NCI-H2196 (cell line): ENCODE data around the gene MAN1B1.
A peak's percentile ranks its signal among the peaks of the same experiment; 100 is the strongest.

Experiments
- DNase-seq: peaks from one replicate; lab custom pipeline; 2025; ENCODE audit not compliant: unreplicated experiment; lab: John Stamatoyannopoulos, UW

MAN1B1 gene

DNA sequence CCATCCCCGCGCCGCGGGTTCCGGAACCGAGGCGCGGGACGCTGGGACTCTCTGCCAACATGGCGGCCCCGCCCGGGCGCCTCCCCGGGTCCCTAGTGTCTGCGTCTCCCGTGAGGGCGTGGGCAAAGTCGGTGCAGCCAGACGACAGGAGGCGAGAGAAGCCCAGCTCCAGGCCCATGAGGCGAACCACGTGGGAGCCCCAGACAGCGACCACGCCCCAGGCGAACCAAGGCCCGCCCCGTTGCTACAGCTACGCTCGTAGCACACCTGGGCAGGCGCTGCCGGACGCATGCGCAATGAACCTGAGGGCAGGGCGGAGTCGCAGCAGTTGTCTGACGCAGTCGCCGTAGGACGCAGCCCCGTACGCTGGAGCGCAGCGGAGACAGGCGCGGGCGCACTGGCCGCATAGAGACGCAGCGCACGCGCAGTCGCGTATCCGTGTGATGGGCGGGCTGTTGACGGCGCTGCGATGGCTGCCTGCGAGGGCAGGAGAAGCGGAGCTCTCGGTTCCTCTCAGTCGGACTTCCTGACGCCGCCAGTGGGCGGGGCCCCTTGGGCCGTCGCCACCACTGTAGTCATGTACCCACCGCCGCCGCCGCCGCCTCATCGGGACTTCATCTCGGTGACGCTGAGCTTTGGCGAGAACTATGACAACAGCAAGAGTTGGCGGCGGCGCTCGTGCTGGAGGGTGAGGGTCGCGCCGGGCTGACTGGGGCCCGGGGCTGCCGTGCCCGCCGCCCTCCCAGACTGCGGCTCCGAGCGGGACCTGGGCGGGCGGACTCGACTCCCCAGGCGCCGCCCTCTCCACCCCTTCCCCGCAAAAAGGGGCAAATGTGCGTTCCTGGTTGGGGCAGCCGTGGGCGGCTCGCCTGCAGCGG lies at the start of gene MAN1B1:
TSS of gene MAN1B1 (plus strand) at position 455 of the 878 bp plus-strand sequence. CDS start at position 470, 15 bp downstream.
- peak; percentile 99 for DNase-seq

DNA sequence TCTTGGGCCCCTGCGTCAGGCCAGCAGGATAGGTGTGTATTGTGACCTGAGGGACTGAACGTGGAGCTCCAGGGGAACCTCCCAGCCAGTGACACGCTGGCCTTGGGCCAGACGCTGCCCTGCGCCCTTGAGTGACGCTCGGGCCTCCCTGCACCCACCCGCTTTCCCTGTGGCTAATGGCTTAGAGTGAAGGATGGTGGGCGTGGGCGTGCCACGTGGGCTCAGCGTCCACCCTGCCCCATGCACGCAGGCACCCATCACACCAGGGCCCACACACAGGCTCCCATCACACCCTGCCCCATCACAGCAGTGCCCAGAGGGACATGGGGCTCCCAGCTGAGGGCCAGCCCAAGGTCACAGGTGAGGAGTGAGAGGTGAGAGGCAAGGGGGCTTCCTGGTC lies 49.8 kb upstream of the MAN1B1 start:
- DNase-seq: no peak

DNA sequence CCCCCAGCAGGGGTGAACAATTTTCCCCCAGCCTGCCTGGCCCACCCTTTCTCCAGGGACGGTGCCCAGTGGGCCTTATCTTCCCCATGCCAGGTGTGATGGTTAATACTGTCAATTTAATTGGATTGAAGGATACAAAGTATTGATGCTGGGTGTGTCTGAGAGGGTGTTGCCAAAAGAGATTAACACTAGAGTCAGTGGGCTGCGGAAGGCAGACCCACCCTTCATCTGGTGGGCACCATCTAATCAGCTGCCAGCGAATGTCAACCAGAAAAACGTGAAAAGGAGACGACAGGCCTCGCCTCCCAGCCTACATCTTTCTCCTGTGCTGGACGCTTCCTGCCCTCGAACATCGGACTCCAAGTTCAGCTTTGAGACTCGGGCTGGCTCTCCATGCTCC lies 49.3 kb upstream of the MAN1B1 start:
- DNase-seq: no peak

DNA sequence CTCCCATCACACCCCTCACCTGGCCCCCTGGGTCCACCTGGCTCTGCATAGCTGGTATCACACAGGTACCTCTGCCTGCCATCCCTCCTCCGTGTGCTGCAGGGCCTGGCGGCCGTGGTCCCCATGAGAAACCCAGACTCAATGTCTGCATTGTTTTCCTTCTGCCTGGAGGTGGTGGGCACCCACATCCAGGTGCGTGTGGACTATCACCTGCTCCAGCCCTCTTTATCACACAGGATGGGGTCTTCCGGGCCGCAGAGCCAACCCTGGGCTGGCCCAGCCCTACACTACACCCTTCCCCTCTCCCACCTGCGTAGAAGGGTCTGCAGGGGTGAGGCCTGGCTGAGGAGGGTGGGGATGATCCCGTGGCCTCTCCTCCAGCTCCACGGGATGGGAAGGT lies 47.9 kb upstream of the MAN1B1 start:
- no peak for DNase-seq

DNA sequence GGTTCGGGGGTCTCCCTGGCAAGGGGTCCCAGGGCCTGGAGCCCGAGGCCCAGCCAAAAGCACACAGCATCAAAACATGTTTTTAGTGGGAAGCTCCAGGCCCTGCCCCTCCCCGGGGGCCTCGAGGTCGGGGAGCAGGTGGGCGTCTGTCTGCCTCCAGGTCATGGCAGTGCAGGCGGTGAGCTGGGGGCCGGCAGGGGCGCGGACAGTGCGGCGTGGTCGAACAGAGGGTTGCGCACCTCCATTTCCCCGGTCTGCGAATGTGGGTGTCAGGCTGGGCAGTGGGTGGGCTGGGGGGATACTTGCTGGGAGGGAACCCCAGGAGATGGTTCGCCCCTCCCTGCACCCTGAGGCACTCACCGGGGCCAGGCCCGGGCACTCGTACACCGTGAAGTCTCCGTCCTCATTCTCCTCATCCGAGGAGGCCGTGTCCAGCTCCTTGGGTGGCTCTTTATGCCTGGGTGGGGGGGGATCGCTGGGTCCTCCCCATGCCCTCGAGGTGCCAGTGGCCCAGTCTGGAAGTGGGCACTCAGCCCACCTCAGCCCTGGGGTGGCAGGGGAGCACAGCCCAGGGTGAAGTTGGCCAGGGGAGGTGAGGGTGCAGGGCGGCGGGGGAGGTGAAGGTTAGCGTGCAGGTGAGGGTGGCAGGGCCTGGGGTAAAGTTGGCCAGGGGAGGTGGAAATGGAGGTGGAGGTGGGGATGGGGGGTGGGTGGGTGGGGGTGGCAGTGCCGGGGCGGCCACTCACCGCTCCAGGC lies 47.0 kb upstream of the MAN1B1 start:
- DNase-seq: no peak

DNA sequence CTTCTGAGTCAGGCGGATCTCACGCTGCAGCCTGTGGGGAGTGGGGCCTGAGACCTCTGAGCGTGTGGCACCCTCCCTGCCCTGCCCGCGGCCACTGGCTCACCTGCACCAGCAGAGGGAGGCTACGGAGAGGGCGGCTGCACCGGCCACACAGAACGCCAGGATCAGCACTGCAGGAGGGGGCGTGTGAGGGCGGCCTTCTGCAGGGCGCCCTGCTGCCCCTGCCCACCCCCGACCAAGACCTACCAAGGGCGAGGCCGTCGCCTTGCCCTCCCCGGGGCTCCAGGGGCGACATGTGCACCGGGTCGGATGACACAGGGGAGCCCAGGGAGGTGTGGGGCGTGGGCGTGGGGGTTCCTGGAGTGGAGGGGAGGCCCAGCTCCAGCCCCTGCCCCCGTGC lies 46.2 kb upstream of the MAN1B1 start:
- DNase-seq: no peak

DNA sequence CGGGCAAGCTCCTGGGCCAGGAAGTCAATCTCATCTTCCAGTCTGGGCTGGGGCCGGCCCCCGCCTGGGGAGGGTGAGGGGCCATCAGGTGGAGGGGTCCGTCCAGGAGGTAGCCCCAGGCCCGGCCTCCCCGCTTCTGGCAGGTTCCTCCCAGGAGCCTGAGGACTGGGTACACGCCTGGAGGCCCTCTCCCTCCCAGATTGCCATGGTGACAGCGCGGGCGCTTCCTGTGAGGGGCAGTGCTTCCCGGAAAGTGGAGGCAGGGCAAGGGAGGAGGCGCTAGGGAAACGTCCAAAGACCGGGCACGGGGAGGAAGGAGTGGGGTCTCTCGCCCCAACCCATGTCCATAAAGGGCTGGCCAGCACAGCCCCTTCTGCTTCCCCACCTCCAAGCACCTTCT lies 45.7 kb upstream of the MAN1B1 start:
- no peak for DNase-seq

DNA sequence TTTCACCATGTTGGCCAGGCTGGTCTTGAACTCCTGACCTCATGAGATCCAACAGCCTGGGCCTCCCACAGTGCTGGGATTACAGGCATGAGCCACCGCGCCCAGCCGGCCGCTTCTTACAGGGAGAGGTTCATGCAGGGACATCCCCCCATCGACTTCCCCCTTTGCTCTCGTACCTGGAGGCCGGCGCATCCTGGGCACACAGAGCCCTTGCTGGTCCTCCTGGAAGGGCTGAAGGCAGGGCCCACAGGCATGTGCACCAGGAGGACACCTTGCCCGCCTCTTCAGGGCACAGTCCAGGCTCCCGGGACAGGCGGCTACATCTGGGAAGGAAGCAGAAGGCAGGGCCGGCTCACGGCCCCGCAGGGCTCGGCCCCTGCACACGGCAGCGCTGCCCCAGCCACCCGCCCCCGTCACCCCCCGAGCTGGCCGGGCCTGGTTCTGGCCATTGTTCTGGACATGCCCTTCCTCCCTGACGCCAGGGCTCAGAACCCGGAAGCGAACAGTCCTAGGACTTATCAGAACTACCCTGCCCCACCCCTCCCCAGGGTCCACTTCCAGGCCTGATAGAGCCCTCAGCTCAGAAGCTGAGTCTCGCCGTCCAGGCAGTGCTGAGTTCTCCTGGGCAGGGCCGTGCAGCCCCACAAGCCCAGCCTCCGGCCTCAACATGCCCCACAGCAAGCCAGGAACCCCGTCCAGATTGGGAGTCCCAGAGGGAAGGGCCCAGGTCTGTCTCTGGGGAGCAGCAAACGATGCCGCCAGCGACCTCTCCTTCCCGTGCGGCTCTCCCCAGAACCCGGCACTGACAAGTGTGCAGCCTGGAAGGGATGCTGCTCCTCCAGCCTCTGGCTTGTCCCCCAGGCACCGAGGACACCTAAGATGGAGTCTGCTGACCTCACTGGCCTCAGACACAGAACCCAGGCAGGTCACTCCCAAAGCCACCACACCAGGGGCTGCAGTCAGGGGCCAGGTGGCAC lies 43.7 kb upstream of the MAN1B1 start:
- DNase-seq: no peak

DNA sequence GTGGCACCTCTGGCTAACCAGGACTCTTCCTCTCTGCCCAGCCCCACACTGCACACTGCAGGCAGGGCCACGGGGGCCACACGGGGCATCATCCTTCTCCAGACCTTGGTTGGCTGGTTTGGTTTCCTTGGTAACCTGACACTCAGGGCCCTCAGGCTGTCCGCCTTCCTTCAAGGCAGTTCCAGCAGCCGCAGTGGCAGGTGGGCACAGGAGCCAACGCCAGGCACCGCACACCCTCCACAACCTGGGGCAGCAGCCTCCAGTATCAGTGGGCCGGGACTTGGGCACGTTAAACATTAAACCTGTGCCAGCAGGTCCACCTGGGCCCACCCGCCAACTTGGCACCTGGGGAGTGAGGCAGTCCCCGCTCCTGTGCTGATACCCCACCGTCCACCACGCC lies 42.7 kb upstream of the MAN1B1 start:
- peak; percentile 41 for DNase-seq

DNA sequence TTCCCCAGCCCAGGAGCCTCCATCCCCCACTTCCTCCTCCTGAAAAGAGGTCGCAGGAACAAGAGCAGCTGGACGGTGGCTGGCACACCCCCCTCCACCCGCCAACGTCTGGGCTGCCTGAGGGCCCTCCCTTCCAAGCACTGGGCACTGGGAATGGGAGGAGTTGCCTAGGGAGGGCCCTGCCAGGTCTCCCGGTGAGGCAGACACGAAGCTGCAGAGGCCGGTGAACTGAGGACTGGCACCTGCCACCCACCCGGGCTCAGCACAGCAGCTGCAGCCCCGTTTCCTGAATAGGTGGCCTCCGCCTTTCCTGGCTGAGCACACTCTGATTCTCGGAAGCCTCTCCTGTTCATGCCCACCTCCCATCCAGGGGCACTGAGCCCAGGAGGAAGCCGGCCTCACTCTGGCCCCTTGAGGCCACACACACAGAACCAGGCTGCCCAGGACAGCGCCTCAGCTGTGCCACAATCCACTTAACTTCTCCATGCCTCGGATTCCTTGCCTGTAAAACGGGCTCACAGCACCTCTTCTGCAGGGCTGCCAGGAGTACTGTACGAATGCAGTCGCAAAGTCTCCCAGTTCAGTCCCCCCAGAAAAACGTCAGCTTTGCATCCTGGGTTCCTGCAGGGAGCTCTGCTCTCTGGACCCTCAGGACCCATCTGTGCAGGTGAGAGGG lies 42.1 kb upstream of the MAN1B1 start:
- peak; percentile 83 for DNase-seq

DNA sequence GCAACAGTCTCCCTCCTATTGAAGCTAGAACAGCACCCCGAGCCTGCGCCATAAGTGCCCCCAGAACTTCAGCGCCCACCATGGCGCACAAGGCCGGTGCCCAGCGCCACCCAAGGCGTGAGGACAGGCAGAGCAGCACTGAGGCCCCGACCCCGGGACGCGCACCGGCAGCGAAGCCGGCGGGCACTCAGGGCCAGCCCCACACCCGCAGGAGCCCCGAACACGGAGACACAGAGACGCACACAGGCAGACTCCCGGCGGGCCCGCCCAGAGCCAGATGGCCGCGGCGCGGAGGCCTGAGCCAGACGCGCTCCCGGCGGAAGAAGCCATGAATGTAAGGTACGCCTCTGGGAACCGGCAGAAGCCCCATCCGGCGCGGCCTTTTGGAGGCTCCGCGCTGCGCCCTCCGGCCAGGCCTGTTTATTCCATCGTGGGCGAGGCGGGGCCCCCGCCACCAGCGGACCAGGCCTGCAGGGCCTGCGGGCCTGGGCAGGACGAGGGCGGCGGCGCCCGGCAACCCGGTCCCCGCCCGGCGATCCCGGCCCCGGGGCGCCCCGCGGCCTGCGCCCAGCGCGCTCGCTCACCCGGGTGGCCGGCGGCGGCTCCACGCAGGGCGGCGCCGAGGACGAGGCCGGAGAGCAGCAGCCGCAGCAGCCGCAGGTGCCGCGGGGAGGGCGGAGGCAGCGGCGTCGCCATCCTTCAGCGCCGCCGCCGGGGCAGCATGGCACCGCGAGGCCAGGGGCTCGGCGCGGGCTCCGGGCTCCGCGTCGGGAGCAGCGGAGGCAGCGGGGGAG lies 41.3 kb upstream of the MAN1B1 start:
- no peak for DNase-seq

DNA sequence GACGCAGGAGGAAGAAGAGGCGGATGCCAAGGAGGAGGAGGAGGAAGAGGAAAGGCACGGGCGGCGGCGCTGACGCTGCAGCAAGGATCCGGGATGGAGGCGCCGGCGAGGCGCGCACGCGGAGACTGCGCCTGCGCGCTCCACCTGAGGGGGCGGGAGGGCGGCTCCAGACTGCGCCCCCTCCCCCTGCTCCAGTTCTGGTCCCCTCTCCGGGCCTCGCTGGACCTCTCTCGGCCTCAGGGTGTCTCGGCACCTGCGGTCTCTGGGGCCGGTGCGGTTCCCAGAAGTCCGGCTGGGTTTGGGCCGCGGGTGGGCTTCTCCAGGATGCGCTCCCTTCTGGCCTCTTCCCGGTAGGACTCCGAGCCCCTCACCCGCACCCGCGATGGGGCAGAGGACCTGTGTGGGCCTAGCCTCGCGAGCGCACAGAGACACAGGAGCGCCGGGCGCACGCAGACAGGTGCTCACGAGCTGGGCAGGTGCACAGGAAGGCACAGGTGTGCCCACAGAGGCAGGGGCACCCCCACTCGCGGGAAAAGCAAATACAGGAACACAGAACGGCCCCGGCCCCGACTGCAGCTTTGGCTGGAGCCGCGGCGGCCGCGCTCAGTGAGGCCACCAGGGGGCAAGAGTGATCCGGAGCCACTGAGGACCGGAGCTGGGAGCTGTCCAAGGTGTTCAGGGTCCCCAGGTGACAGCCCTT lies 40.5 kb upstream of the MAN1B1 start, which contains the start of gene NPDC1:
TSS of gene NPDC1 (minus strand) at position 90 of the 700 bp plus-strand sequence. CDS start 188 bp downstream, outside the sequence.
- DNase-seq: peak; percentile 83

DNA sequence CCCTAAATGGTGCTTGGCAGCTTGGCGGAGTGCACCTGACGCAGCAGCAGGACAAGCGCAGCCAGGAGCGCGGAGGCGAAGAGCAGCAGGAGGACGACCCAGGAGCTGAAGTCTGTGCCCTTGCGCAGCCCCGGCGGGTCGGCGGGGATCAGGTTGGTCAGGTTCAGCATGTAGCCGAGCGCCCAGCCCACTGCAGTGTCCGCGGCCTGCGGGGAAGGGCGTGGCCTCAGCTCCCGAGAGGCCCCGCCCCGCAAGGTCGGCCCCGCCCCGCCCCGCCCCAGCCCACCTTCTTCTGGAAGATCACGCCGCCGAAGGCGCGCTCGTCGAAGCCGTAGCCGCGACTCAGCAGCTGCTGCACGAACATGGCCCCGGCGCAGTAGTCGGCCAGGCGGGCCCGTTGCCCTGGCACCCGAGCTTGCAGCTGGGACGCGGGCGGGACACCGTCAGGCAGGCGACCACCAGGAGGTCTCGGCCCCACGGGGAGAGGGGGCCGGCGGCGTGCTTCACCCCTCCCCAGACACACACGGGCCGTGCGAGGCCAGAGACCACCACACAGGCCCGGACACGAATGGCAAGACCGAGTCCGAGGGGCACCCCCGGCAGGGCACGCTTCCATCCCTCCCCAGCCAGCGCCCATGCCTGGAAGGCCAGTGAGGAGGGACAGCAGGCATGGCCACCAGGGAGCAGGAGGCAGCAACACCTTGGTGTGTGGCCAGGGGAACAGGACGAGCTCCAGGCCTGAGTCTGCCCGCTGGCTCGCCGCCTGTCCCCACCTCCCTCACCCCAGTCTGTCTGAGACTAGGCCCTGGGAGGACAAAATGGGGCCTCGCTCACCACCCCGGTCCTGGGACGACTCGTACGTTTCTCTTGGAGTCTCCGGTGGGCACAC lies 37.9 kb upstream of the MAN1B1 start:
- DNase-seq: no peak

DNA sequence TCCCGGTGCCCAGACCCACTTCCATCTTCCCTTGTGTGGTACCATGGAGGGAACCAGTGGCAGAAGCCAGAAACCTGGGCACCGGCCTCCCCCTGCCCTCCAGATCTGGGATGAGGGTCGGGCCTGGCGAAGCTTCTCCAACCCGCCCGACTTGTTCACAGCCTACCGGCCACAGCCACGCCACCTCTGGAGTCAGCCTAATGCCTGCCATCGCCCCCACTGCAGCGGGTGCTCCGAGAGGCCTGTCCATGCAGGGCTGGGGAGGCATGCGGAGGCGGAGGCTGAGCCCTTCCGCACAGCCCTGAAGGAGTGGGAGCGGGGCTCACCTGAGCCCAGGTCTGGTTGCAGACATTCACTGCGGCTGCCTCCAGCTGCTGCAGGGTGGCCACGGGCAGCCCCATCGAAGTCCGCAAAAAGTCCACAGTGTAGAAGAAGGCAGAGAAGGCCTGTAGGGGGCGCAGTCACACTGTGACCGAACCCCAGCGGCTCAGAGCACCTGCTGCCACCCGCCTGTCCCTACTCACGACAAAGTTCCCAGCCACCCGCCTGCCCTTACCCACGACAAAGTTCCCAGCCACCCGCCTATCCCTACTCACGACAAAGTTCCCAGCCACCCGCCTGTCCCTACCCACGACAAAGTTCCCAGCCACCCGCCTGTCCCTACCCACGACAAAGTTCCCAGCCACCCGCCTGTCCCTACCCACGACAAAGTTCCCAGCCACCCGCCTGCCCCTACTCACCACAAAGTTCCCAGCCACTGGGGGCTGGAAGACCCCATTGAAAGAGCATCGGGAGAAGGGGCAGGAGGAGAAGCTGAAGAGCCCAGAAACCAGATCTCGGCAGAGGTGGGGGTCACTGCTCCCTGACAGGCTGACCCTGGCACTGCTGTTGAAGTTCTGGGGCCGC lies 37.0 kb upstream of the MAN1B1 start:
- DNase-seq: peak; percentile 69

DNA sequence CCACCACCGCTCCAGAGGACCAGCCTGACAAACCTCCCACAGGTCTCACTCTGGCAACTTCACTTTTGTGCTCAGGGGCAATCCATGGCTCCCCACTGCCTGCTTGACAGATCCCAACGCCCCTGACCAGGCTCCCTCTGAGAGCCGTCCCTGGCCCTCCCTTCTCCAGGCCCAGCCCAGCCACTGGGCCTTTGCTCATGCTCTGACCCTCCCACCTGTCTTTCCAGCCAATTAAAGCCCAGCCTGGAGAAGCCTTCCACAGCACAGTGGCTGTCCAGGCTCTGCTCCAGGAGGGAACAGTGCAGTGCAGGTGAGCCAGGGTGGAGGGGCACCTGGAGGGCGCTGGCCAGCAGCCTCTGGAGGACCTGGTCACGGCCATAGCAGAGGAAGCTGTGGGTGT lies 36.2 kb upstream of the MAN1B1 start:
- no peak for DNase-seq

DNA sequence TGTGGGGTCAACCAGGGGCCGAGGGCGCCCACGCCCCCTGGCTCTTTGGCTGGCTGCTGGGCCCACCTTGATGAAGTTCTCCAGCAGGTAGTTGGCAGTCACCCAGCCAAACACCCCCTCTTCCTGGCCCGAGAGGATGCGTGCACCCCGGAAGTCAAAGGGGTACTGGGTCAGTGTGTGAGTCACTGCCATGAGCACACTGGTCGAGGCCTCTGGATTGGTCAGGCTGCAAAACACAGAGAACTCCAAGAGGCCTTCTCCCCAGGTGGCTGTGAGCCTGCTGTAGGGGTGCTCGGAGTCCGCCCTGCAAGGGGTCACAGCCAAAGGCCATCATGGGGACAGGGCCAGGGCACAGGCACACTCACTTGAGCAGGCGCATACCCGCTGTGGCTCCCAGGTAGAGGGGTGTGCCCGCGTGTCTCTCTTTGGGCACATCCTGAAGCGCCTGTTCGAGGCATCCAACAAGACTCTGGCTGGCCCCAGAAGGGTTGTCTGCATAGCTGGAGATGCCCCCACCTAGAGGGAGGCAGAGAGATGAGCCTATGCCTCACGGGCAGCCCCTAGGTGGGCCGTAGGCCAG lies 35.5 kb upstream of the MAN1B1 start:
- no peak for DNase-seq

DNA sequence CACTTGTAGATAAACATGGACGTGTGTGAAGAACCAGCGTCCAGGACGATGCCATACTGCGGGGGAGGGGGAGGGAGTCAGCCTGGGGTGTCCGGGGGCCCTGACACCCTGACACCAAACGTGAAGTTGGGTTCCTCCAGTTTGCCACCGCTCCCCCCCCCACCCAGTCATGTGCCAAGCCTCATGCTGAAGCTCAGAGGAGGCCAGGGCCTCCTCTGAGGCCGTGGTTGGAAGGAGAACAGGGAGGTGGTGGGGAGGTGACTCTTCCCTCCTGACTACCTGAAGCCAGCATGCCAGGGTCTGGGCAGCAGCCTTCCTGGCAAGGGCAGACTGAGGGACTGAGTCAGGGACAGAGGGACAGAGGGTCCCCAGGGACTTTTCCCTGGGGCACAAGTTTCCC lies 34.5 kb upstream of the MAN1B1 start:
- DNase-seq: no peak
